Measurements from ENCODE around the gene ADGRG3. TPM values are rescaled to one million over a fixed set of nuclear protein-coding genes. Genes with fewer than 3 reads are reported as not detected.

The ADGRG3 gene
- polyA plus RNA-seq (ENCODE audit: insufficient read length in 12 of 12), result under 1 TPM in 9 of 12 donors, not detected in 3; 0.10 to 0.55 (median 0.22) TPM
- long read RNA-seq, donor 1, result 0 reads
- long read RNA-seq, donor 2, result 0 reads
- long read RNA-seq, donor 3, result 0 reads
- long read RNA-seq, donor 4, result 0 reads
- long read RNA-seq, donor 5, result 0 reads
- long read RNA-seq, donor 6, result 0 reads
- long read RNA-seq, donor 7, result 0 reads
- long read RNA-seq, donor 8, result 0 reads
- long read RNA-seq, donor 9, result 0 reads
- long read RNA-seq, donor 10, result 0 reads
- long read RNA-seq, donor 11, result 0 reads

GRCh38 chr16:57668263-57668571 lies at the start of gene ADGRG3:
Gene ADGRG3 (plus strand): TSS chr16:57668306. CDS start chr16:57668348, 42 bp downstream.
- no peak for DNase-seq

GRCh38 chr16:57619133-57619605 lies 48.9 kb upstream of the ADGRG3 start:
- DNase-seq, result no peak

- no peak for DNase-seq
Measured at GRCh38 chr16:57619606-57620334, 48.3 kb upstream of the ADGRG3 start.

GRCh38 chr16:57620335-57621231 lies 47.5 kb upstream of the ADGRG3 start:
- no peak for DNase-seq

GRCh38 chr16:57621521-57622271 lies 46.4 kb upstream of the ADGRG3 start:
- no peak for DNase-seq

GRCh38 chr16:57622361-57623250 lies 45.5 kb upstream of the ADGRG3 start:
- DNase-seq, result no peak

GRCh38 chr16:57623251-57624043 lies 44.7 kb upstream of the ADGRG3 start:
- DNase-seq, result no peak

GRCh38 chr16:57624044-57624688 lies 43.9 kb upstream of the ADGRG3 start:
- DNase-seq, result no peak

GRCh38 chr16:57624806-57625500 lies 43.2 kb upstream of the ADGRG3 start:
- DNase-seq, result no peak

- DNase-seq, result no peak
Measured at GRCh38 chr16:57626420-57627170, 41.5 kb upstream of the ADGRG3 start.

GRCh38 chr16:57627184-57627871 lies 40.8 kb upstream of the ADGRG3 start:
- DNase-seq, result no peak

- peak; percentile 52 for DNase-seq
Measured at GRCh38 chr16:57628008-57628781, 39.9 kb upstream of the ADGRG3 start, which contains the start of gene ADGRG1. Gene ADGRG1 (plus strand): TSS chr16:57628630. CDS start chr16:57650288, 21,658 bp downstream.

GRCh38 chr16:57628783-57629293 lies 39.3 kb upstream of the ADGRG3 start:
- DNase-seq, result no peak

- no peak for DNase-seq
Measured at GRCh38 chr16:57629516-57630406, 38.3 kb upstream of the ADGRG3 start.

- no peak for DNase-seq
Measured at GRCh38 chr16:57630407-57630797, 37.7 kb upstream of the ADGRG3 start.

Measured in muscle of arm (tissue), 14 donors.